Suprapubic skin (tissue), 4 donors: Measurements from ENCODE around the gene PKM. TPM values are rescaled to one million over a fixed set of nuclear protein-coding genes. Genes with fewer than 3 reads are reported as not detected.
A peak's percentile ranks its signal among the peaks of the same experiment; 100 is the strongest.
"Not testable (repeated sequence)": the region's sequence is repeated elsewhere in the genome, so short reads cannot be mapped to it uniquely, and the experiment has no call there.

ENCODE experiments used
- DNase-seq, 2 donors: peaks; one replicate each; pipeline ENCODE4 v3.0.0-alpha.2; 2019; ENCODE audit warnings: low spot score in 2 of 2
- H3K27ac ChIP-seq: fragments of 200-600 bp; sonication (generic); one replicate; pipeline ENCODE4 v1.5.1; 2019
- H3K27me3 ChIP-seq: fragments of 200-600 bp; sonication (generic); one replicate; pipeline ENCODE4 v1.5.1; 2019
- H3K36me3 ChIP-seq: fragments of 200-600 bp; sonication (generic); one replicate; pipeline ENCODE4 v1.5.1; 2019
- H3K4me1 ChIP-seq: fragments of 200-600 bp; sonication (generic); one replicate; pipeline ENCODE4 v1.5.1; 2019
- H3K4me3 ChIP-seq: fragments of 200-600 bp; sonication (generic); one replicate; pipeline ENCODE4 v1.5.1; 2019; ENCODE audit warnings: mild to moderate bottlenecking
- H3K9me3 ChIP-seq: fragments of 200-600 bp; sonication (generic); one replicate; pipeline ENCODE4 v1.5.1; 2019
- EP300 ChIP-seq: sonication (generic); formaldehyde crosslinking; IDR thresholded peaks from one replicate; pipeline ENCODE4 v1.6.1; 2017; ENCODE audit warnings: antibody characterized with exemption
- POLR2A ChIP-seq, 2 donors: fragments of 450-650 bp; IDR thresholded peaks; one replicate each; pipeline ENCODE4 v1.6.1; 2017; ENCODE audit warnings: antibody characterized with exemption in 2 of 2, mild to moderate bottlenecking in 2 of 2, moderate library complexity in 2 of 2
- POLR2AphosphoS5 ChIP-seq, 3 donors: sonication (generic); formaldehyde crosslinking; IDR thresholded peaks; one replicate each; pipeline ENCODE4 v1.6.1; 2017; ENCODE audit warnings: antibody characterized with exemption in 3 of 3
- WGBS: methylation state at CpG from one replicate; pipeline ENCODE4 v1.1.5; 2018; 5-methylcytosine and 5-hydroxymethylcytosine counted together
- total RNA-seq, 4 donors: library from RNA; depleted of rRNA; stranded (reverse); fragments of >200 nt; gene quantifications; one replicate each; pipeline ENCODE4 v1.1.0, GENCODE V29; 2016
- TF ChIP-seq, protein P1 (sequence below), 2 donors: fragments of 200-600 bp in 1 of 2; fragments of 450-650 bp in 1 of 2; sonication (generic) in 1 of 2; IDR thresholded peaks; one replicate each; pipeline ENCODE4 v1.5.1; 2016 to 2019; ENCODE audit warnings: antibody characterized with exemption in 2 of 2, mild to moderate bottlenecking in 1 of 2, moderate library complexity in 1 of 2

The PKM gene
- 100 to 1,000 TPM; 294 to 522 (median 411) TPM for total RNA-seq

- TF ChIP-seq POLR2AphosphoS5 (IDR thresholded peaks at IDR 0.05) (peak in 2 of 3 donors; percentile 51 to 90), POLR2A (IDR thresholded peaks at IDR 0.05) (peak; percentile 69 to 93)
- TF ChIP-seq, protein P1, sequence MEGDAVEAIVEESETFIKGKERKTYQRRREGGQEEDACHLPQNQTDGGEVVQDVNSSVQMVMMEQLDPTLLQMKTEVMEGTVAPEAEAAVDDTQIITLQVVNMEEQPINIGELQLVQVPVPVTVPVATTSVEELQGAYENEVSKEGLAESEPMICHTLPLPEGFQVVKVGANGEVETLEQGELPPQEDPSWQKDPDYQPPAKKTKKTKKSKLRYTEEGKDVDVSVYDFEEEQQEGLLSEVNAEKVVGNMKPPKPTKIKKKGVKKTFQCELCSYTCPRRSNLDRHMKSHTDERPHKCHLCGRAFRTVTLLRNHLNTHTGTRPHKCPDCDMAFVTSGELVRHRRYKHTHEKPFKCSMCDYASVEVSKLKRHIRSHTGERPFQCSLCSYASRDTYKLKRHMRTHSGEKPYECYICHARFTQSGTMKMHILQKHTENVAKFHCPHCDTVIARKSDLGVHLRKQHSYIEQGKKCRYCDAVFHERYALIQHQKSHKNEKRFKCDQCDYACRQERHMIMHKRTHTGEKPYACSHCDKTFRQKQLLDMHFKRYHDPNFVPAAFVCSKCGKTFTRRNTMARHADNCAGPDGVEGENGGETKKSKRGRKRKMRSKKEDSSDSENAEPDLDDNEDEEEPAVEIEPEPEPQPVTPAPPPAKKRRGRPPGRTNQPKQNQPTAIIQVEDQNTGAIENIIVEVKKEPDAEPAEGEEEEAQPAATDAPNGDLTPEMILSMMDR (IDR thresholded peaks at IDR 0.05), result no peak
- H3K4me3 ChIP-seq, result peak within 1 kb of the TSS; percentile 89
- H3K9me3 ChIP-seq, result no peaks in the 10 kb centered on the region
- DNase-seq, result peak; percentile 95 to 96
- H3K36me3 ChIP-seq, result no peaks in the 10 kb centered on the region
- H3K27me3 ChIP-seq, result no peaks in the 10 kb centered on the region
- peaks cover 55% of the 10 kb centered on the region for H3K4me1 ChIP-seq
- WGBS, result 0% methylated on average over 27 of the region's 67 CpGs
- peak within 1 kb of the TSS; percentile 97 for H3K27ac ChIP-seq
These were observed at the start of gene PKM for GRCh38 chr15:72231066-72231832. PKM (minus strand) TSS chr15:72231190; CDS start chr15:72219097, 12,093 bp downstream.

GRCh38 chr15:72280751-72281150, 49.8 kb upstream of the PKM start:
- DNase-seq, result no peak
- 86% methylated on average over 2 of the region's 2 CpGs for WGBS
- Histone ChIP-seq H3K27ac (no peak overlapping the region), H3K27me3 (no peaks in the 10 kb centered on the region), H3K9me3 (no peaks in the 10 kb centered on the region), H3K4me3 (no peak overlapping the region), H3K36me3 (no peaks in the 10 kb centered on the region), H3K4me1 (no peaks in the 10 kb centered on the region)
- no peak for TF ChIP-seq POLR2A (IDR thresholded peaks at IDR 0.05)
- TF ChIP-seq, protein P1 (IDR thresholded peaks at IDR 0.05), result no peak
- no peak for TF ChIP-seq POLR2AphosphoS5 (IDR thresholded peaks at IDR 0.05)
- TF ChIP-seq EP300, result no peak

DNA sequence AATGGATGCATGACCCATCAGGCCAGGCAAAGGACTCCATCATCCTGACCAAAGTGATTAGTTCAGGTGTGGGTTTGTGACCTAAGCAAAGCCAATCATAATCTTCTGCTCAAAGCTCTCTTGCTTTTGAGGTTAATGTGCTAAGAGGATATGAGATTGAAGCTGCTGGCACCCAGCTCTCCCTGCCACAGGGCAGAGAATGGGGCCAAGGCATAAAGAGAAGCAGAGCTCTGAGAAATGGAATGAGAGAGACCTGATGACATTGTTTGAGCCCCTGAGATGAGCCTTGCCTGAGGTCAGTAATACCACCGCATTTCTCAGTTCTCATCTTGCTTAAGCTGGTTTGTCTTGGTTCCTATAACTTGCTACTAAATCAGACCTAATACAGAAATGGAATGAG, 47.7 kb upstream of the PKM start:
- no peaks in the 10 kb centered on the region for H3K27me3 ChIP-seq
- DNase-seq, result no peak
- no peak overlapping the region for H3K4me3 ChIP-seq
- no peak overlapping the region for H3K27ac ChIP-seq
- TF ChIP-seq EP300, result no peak
- TF ChIP-seq POLR2AphosphoS5 (IDR thresholded peaks at IDR 0.05), result no peak
- TF ChIP-seq, protein P1 (IDR thresholded peaks at IDR 0.05), result no peak
- TF ChIP-seq POLR2A (IDR thresholded peaks at IDR 0.05), result no peak
- no peaks in the 10 kb centered on the region for H3K9me3 ChIP-seq
- no peaks in the 10 kb centered on the region for H3K36me3 ChIP-seq
- H3K4me1 ChIP-seq, result peaks cover under 1% of the 10 kb centered on the region
- WGBS, result 85% methylated on average over 1 of the region's 1 CpG

GRCh38 chr15:72276326-72276700, 45.3 kb upstream of the PKM start:
- H3K36me3 ChIP-seq, result no peaks in the 10 kb centered on the region
- DNase-seq, result no peak
- no peaks in the 10 kb centered on the region for H3K9me3 ChIP-seq
- peaks cover 17% of the 10 kb centered on the region for H3K4me1 ChIP-seq
- no peak for TF ChIP-seq POLR2AphosphoS5 (IDR thresholded peaks at IDR 0.05)
- TF ChIP-seq, protein P1 (IDR thresholded peaks at IDR 0.05), result no peak
- TF ChIP-seq POLR2A (IDR thresholded peaks at IDR 0.05), result no peak
- no peak for TF ChIP-seq EP300
- no peak overlapping the region for H3K4me3 ChIP-seq
- no peaks in the 10 kb centered on the region for H3K27me3 ChIP-seq
- no peak overlapping the region for H3K27ac ChIP-seq

DNA sequence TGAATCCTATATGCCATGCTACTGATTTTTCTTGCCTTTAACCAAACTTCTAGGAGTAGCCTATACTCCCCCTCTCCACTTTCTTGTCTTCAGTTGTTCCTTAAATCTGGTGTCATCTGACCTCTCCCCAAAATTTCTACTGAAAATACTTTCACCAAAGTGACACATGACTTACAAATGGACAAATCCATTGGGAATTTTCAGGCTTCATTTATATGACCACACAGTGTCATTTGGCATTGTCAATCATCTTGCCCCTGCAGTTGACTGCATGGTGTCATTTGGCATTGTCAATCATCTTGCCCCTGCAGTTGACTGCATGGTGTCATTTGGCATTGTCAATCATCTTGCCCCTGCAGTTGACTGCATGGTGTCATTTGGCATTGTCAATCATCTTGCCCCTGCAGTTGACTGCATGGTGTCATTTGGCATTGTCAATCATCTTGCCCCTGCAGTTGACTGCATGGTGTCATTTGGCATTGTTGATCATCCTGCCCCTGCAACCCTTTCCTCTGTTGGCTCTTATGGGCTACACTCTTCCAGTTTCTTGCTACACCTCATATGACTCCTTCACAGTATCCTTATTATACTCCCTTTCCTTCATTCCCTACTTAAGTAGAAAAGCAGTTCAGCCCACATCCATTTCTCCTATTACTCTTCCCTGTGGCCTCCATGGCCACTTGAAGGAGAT, 44.8 kb upstream of the PKM start:
- H3K9me3 ChIP-seq, H3K4me3 ChIP-seq, H3K27me3 ChIP-seq, DNase-seq, H3K36me3 ChIP-seq, H3K27ac ChIP-seq: not testable (repeated sequence)
- peaks cover 22% of the 10 kb centered on the region for H3K4me1 ChIP-seq
